Measurements from ENCODE around the gene NPAS3. TPM values are rescaled to one million over a fixed set of nuclear protein-coding genes. Genes with fewer than 3 reads are reported as not detected.

Gene NPAS3
- total and polyA plus RNA-seq, 4 donors = 0.07 to 0.09 (median 0.08) TPM; not detected in 1

- Histone ChIP-seq H3K9me3 (ENCODE audit: control insufficient read depth in 4 of 4, low read length in 3 of 4) (no peaks in the 10 kb centered on the region), H3K27me3 (ENCODE audit: control insufficient read depth in 4 of 4, insufficient read depth in 4 of 4, low read length in 3 of 4) (no peaks in the 10 kb centered on the region), H3K27ac (ENCODE audit: low read depth in 1 of 2, low read length in 2 of 2) (no peak overlapping the region), H3K4me1 (ENCODE audit: control insufficient read depth in 4 of 4, insufficient read depth in 4 of 4, low read length in 3 of 4) (no peaks in the 10 kb centered on the region), H3K4me3 (ENCODE audit: low read depth in 1 of 3, low read length in 3 of 3) (no peak overlapping the region), H3K9ac (ENCODE audit: low read depth in 1 of 2, low read length in 2 of 2) (no peak overlapping the region), H3K36me3 (ENCODE audit: control insufficient read depth in 4 of 4, insufficient read depth in 3 of 4, low read depth in 1 of 4, low read length in 3 of 4) (no peaks in the 10 kb centered on the region)
- 77% methylated on average over 3 of the region's 3 CpGs for WGBS
- TF ChIP-seq RXRA (IDR thresholded peaks at IDR 0.05) (no peak), ZBTB33 (IDR thresholded peaks at IDR 0.05) (no peak), SP1 (IDR thresholded peaks at IDR 0.05) (no peak), EGR1 (IDR thresholded peaks at IDR 0.05; ENCODE audit: low read depth in 2 of 2) (no peak), YY1 (IDR thresholded peaks at IDR 0.05) (no peak), NR2F2 (IDR thresholded peaks at IDR 0.05) (no peak), HNF4A (conservative IDR thresholded peaks at IDR 0.05) (no peak), REST (IDR thresholded peaks at IDR 0.05) (no peak), HNF4G (IDR thresholded peaks at IDR 0.05) (no peak)
- TF ChIP-seq, protein P1, sequence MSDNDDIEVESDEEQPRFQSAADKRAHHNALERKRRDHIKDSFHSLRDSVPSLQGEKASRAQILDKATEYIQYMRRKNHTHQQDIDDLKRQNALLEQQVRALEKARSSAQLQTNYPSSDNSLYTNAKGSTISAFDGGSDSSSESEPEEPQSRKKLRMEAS (IDR thresholded peaks at IDR 0.05) = no peak
- TF ChIP-seq, protein P2, sequence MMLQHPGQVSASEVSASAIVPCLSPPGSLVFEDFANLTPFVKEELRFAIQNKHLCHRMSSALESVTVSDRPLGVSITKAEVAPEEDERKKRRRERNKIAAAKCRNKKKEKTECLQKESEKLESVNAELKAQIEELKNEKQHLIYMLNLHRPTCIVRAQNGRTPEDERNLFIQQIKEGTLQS (IDR thresholded peaks at IDR 0.05) = no peak
- TF ChIP-seq, protein P3, sequence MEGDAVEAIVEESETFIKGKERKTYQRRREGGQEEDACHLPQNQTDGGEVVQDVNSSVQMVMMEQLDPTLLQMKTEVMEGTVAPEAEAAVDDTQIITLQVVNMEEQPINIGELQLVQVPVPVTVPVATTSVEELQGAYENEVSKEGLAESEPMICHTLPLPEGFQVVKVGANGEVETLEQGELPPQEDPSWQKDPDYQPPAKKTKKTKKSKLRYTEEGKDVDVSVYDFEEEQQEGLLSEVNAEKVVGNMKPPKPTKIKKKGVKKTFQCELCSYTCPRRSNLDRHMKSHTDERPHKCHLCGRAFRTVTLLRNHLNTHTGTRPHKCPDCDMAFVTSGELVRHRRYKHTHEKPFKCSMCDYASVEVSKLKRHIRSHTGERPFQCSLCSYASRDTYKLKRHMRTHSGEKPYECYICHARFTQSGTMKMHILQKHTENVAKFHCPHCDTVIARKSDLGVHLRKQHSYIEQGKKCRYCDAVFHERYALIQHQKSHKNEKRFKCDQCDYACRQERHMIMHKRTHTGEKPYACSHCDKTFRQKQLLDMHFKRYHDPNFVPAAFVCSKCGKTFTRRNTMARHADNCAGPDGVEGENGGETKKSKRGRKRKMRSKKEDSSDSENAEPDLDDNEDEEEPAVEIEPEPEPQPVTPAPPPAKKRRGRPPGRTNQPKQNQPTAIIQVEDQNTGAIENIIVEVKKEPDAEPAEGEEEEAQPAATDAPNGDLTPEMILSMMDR (IDR thresholded peaks at IDR 0.05; ENCODE audit: low read depth, low read length, missing input control) = no peak
- DNase-seq (ENCODE audit: low spot score) = no peak
Measured at GRCh38 chr14:33386781-33387180, 448.1 kb downstream of the NPAS3 start.

DNA sequence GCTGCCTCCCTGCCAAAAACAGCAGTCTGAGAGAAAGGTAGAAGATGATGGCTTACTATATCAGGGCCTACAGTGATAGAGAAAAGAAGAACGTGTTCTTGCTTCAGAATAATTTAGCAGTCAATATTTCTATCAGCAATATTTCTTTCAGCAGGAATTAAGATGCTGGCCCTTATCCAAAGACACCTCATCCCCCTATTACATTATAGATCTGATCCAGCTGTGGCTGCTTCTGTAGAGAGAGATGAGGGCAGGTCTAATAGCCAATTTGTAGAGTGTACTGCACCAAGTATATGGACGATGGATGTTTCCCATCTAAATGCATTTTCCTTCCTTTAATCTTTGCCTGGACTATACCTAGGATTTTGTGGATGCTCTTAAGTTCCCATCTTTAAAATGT, 451.7 kb downstream of the NPAS3 start:
- no peaks in the 10 kb centered on the region for H3K36me3 ChIP-seq (ENCODE audit: control insufficient read depth in 4 of 4, insufficient read depth in 3 of 4, low read depth in 1 of 4, low read length in 3 of 4)
- H3K27ac ChIP-seq (ENCODE audit: low read depth in 1 of 2, low read length in 2 of 2) = no peak overlapping the region
- H3K27me3 ChIP-seq (ENCODE audit: control insufficient read depth in 4 of 4, insufficient read depth in 4 of 4, low read length in 3 of 4) = peaks cover 0 to 5% (median 0%) of the 10 kb centered on the region in 4 donors
- no peak overlapping the region for H3K9ac ChIP-seq (ENCODE audit: low read depth in 1 of 2, low read length in 2 of 2)
- 76% methylated on average over 2 of the region's 2 CpGs for WGBS
- TF ChIP-seq ZBTB33 (IDR thresholded peaks at IDR 0.05) (no peak), YY1 (IDR thresholded peaks at IDR 0.05) (no peak), NR2F2 (IDR thresholded peaks at IDR 0.05) (no peak), TAF1 (conservative IDR thresholded peaks at IDR 0.05) (no peak), RAD21 (IDR thresholded peaks at IDR 0.05) (no peak), JUND (IDR thresholded peaks at IDR 0.05) (no peak), FOXA2 (IDR thresholded peaks at IDR 0.05) (no peak), HNF4A (conservative IDR thresholded peaks at IDR 0.05) (no peak), HNF4G (IDR thresholded peaks at IDR 0.05) (no peak), SP1 (IDR thresholded peaks at IDR 0.05) (no peak), EGR1 (IDR thresholded peaks at IDR 0.05; ENCODE audit: low read depth in 2 of 2) (no peak), RXRA (IDR thresholded peaks at IDR 0.05) (no peak), FOXA1 (IDR thresholded peaks at IDR 0.05) (no peak)
- TF ChIP-seq, protein P1 (IDR thresholded peaks at IDR 0.05) = no peak
- TF ChIP-seq, protein P3 (IDR thresholded peaks at IDR 0.05; ENCODE audit: low read depth, low read length, missing input control) = no peak
- TF ChIP-seq, protein P2 (IDR thresholded peaks at IDR 0.05) = no peak
- H3K9me3 ChIP-seq (ENCODE audit: control insufficient read depth in 4 of 4, low read length in 3 of 4) = no peaks in the 10 kb centered on the region
- H3K4me3 ChIP-seq (ENCODE audit: low read depth in 1 of 3, low read length in 3 of 3) = no peak overlapping the region
- H3K4me1 ChIP-seq (ENCODE audit: control insufficient read depth in 4 of 4, insufficient read depth in 4 of 4, low read length in 3 of 4) = no peaks in the 10 kb centered on the region
- no peak for DNase-seq (ENCODE audit: low spot score)

All from liver (tissue), 9 donors.